Measurements from ENCODE around the gene LRRC46. TPM values are rescaled to one million over a fixed set of nuclear protein-coding genes. Genes with fewer than 3 reads are reported as not detected.

The LRRC46 gene
- total RNA-seq, 2 donors from 2014 or later = 0.73 to 0.82 TPM

DNA sequence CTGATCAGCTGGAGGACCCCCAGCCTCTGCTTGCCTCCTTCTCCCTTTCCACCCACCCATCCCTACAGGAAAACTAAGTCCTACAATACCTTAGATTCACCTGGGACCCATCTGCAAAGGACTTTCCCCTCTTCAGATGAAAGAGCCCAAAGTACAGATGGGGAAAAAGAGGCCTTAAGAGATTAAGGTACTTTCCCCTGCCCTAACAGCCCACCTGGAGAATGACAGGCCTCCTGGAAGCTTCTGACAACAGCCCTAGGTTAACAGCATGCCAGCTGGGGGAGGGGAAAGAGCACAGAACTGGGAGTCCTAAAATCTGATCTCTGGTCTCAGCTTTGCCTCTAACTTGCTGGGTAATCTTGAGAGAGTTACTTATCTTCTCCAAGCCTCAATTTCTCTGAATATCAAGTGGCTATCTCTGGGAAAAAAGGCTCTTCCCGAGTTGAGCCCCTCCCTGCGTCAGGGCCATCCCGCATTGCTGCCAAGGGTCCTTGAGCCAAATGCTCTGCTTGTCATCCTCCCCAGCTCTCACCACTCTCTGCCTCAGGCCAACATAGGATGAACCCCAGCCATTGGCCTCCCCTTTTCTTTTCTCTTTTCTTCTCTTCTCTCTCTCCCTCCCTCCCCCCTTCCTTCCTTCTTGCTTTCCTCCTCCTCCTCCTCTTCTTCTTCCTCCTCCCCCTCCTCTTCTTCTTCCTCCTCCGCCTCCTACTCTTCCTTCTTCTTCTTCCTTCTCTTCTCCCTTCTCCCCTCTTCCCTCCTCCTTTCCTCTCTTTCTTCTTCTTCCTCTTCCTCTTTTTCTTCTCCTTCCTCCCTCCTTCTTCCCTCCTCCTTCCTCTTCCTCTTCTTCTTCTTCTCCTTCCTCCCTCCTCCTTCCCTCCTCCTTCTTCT lies 42.0 kb downstream of the LRRC46 start:
- no peak overlapping the region for H3K4me3 ChIP-seq (ENCODE audit: low read length)
- Mint-ChIP-seq H3K36me3 (ENCODE audit: low read depth) (no peaks in the 10 kb centered on the region), H3K27ac (no peak overlapping the region), H3K27me3 (ENCODE audit: insufficient read depth) (peaks cover 50% of the 10 kb centered on the region), H3K9me3 (no peaks in the 10 kb centered on the region), H3K4me1 (peaks cover 49% of the 10 kb centered on the region), H3K4me3 (peak overlapping the region; percentile 49)
- H3K27me3 ChIP-seq (ENCODE audit: control insufficient read depth, insufficient read depth, low read length, poor library complexity, severe bottlenecking) = peaks cover 18% of the 10 kb centered on the region
- WGBS, 2 experiments (ENCODE audit: insufficient coverage in 1 of 2, insufficient read length in 1 of 2) = 57 to 68% methylated on average over 3 to 4 of the region's 4 CpGs
- no peak overlapping the region for H3K27ac ChIP-seq (ENCODE audit: low read depth, low read length)
- peaks cover 8% of the 10 kb centered on the region for H3K4me1 ChIP-seq (ENCODE audit: control insufficient read depth, insufficient read depth, low read length)
- no peak for DNase-seq
- no peaks in the 10 kb centered on the region for H3K9me3 ChIP-seq (ENCODE audit: control insufficient read depth, low read length)
- no peaks in the 10 kb centered on the region for H3K36me3 ChIP-seq (ENCODE audit: control insufficient read depth, insufficient read depth, low read length)
- H3K9ac ChIP-seq (ENCODE audit: extremely low read depth, low read length, poor library complexity, severe bottlenecking) = no peak overlapping the region
- TF ChIP-seq, protein P1, sequence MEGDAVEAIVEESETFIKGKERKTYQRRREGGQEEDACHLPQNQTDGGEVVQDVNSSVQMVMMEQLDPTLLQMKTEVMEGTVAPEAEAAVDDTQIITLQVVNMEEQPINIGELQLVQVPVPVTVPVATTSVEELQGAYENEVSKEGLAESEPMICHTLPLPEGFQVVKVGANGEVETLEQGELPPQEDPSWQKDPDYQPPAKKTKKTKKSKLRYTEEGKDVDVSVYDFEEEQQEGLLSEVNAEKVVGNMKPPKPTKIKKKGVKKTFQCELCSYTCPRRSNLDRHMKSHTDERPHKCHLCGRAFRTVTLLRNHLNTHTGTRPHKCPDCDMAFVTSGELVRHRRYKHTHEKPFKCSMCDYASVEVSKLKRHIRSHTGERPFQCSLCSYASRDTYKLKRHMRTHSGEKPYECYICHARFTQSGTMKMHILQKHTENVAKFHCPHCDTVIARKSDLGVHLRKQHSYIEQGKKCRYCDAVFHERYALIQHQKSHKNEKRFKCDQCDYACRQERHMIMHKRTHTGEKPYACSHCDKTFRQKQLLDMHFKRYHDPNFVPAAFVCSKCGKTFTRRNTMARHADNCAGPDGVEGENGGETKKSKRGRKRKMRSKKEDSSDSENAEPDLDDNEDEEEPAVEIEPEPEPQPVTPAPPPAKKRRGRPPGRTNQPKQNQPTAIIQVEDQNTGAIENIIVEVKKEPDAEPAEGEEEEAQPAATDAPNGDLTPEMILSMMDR (conservative IDR thresholded peaks at IDR 0.05) = no peak

DNA sequence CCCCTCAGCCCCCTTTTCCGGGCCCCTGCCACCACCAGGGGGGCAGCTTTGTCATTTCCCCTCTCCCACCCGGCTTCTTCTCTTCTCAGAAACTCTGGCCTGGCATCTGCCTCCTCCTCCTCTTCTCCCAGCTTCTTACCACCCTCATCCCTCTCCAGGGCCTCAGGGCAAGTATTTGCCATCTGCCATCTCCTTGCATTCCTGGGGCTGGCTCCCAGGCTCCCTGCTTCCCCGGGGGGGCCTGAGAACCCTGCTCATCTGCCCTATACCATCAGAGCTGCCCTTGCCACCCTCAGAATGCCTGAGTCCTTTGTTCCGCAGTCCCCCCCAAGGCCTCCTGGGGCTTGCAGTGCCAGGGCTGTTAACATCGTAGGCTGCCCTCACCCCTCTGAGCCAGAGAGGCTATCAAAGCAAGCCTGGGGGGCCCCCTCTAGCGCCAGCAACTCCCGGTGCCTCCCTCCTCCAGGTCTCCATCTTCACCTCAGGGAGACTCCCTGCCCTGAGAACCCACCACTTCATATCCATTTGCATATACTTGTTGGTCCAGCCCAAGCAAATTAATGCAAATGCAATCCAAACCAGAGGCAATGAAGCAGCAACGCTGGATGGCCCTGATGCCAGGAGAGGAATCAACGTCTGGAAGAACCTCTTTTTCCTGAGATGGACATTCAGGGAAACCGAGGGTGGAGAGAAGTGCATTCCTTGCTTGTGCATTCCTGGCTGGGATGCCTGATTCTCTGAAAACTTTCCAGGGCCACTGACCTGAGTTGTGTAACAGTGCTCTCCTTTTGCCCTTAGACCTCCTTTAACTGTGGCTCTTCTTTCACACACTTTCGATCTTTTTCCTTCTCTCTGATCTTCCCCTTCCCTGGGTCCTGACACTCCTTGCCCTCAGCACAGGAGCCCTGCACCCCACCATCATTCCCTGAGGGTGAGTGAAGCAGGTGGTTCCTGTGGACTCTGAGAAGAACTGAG lies 43.8 kb downstream of the LRRC46 start:
- no peak overlapping the region for H3K4me3 Mint-ChIP-seq
- WGBS, 2 experiments (ENCODE audit: insufficient coverage in 1 of 2, insufficient read length in 1 of 2) = 59 to 67% methylated on average over 10 to 11 of the region's 11 CpGs
- no peak overlapping the region for H3K27ac ChIP-seq (ENCODE audit: low read depth, low read length)
- peaks cover 43% of the 10 kb centered on the region for H3K4me1 Mint-ChIP-seq
- H3K9me3 ChIP-seq (ENCODE audit: control insufficient read depth, low read length) = no peaks in the 10 kb centered on the region
- no peak overlapping the region for H3K27ac Mint-ChIP-seq
- H3K4me1 ChIP-seq (ENCODE audit: control insufficient read depth, insufficient read depth, low read length) = peaks cover 7% of the 10 kb centered on the region
- no peak for DNase-seq
- H3K9me3 Mint-ChIP-seq = no peaks in the 10 kb centered on the region
- H3K36me3 Mint-ChIP-seq (ENCODE audit: low read depth) = no peaks in the 10 kb centered on the region
- H3K27me3 ChIP-seq (ENCODE audit: control insufficient read depth, insufficient read depth, low read length, poor library complexity, severe bottlenecking) = peaks cover 18% of the 10 kb centered on the region
- H3K27me3 Mint-ChIP-seq (ENCODE audit: insufficient read depth) = peaks cover 37% of the 10 kb centered on the region
- no peak overlapping the region for H3K4me3 ChIP-seq (ENCODE audit: low read length)
- no peaks in the 10 kb centered on the region for H3K36me3 ChIP-seq (ENCODE audit: control insufficient read depth, insufficient read depth, low read length)
- H3K9ac ChIP-seq (ENCODE audit: extremely low read depth, low read length, poor library complexity, severe bottlenecking) = no peak overlapping the region
- TF ChIP-seq, protein P1 (conservative IDR thresholded peaks at IDR 0.05) = no peak

DNA sequence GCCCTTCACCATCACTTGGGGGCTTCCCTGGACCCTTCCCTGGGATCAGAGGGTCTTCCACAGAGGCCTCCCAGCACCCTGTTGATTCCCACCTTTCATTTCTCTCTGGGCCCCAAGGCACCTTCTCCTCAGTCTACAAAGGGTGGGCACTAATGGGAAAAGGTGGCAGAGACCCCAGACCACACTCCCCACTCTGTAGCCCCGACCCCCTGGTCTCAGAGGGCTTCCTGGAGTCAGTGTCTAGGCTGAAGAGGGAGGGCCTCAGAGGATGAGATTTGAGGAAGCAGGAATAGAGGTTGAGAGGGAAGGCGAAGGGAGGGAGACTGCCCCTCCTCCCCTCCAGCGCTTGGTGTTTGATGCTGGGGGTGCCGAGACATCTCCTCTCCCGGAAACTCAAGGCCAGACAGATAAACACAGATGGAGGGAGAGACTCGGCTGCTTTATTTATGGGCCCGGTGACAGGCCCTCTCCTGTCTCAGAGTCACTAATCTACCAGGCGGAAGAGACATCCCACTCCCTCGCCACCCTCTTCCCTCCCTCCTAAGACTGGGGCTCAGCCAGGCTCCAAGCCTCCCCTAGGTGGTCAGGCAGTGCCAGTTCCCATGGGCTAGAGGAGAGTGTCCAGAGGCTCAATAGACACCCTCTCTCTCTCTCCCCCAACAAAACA lies 46.0 kb downstream of the LRRC46 start:
- no peak overlapping the region for H3K27ac Mint-ChIP-seq
- no peaks in the 10 kb centered on the region for H3K9me3 ChIP-seq (ENCODE audit: control insufficient read depth, low read length)
- H3K4me3 ChIP-seq (ENCODE audit: low read length) = no peak overlapping the region
- no peak overlapping the region for H3K4me3 Mint-ChIP-seq
- peaks cover 5% of the 10 kb centered on the region for H3K4me1 ChIP-seq (ENCODE audit: control insufficient read depth, insufficient read depth, low read length)
- no peaks in the 10 kb centered on the region for H3K9me3 Mint-ChIP-seq
- no peak overlapping the region for H3K9ac ChIP-seq (ENCODE audit: extremely low read depth, low read length, poor library complexity, severe bottlenecking)
- peaks cover 26% of the 10 kb centered on the region for H3K27me3 Mint-ChIP-seq (ENCODE audit: insufficient read depth)
- no peaks in the 10 kb centered on the region for H3K36me3 ChIP-seq (ENCODE audit: control insufficient read depth, insufficient read depth, low read length)
- no peak overlapping the region for H3K27ac ChIP-seq (ENCODE audit: low read depth, low read length)
- 79 to 100% methylated on average over 1 to 9 of the region's 9 CpGs for WGBS, 2 experiments (ENCODE audit: insufficient coverage in 1 of 2, insufficient read length in 1 of 2)
- no peak for DNase-seq
- peaks cover 32% of the 10 kb centered on the region for H3K4me1 Mint-ChIP-seq
- H3K36me3 Mint-ChIP-seq (ENCODE audit: low read depth) = no peaks in the 10 kb centered on the region
- H3K27me3 ChIP-seq (ENCODE audit: control insufficient read depth, insufficient read depth, low read length, poor library complexity, severe bottlenecking) = no peaks in the 10 kb centered on the region
- TF ChIP-seq, protein P1 (conservative IDR thresholded peaks at IDR 0.05) = no peak
